HCT116 (cell line): ENCODE measurements around the gene CHST11. TPM values are rescaled to one million over a fixed set of nuclear protein-coding genes. Genes with fewer than 3 reads are reported as not detected.

Experiments used
- ATAC-seq: fragments of 200-7000 bp; cut with Tn5 transposase; 2 replicates; pipeline ENCODE4 v1.9.1; 2020; ENCODE audit warnings: mild to moderate bottlenecking, moderate library complexity
- BruUV-seq: library from RNA; stranded (reverse); fragments of 400-500 nt; replicated peaks from 2 replicates; lab custom pipeline; 2021; lab: Mats Ljungman, UMichigan
- CTCF ChIA-PET: fragments of 300-600 bp; sonication (Branson Sonifier 250); formaldehyde crosslinking; loops from one replicate; lab custom pipeline; 2021; ENCODE audit warnings: antibody characterized with exemption; lab: Charles Lee
- POLR2A ChIA-PET: fragments of 300-600, 350-600 bp; sonication (Branson Sonifier 250); formaldehyde crosslinking; loops from one replicate; lab custom pipeline; 2021; ENCODE audit warnings: antibody characterized with exemption; lab: Charles Lee
- RAD21 ChIA-PET, 2 experiments: fragments of 300-600 bp; sonication (Branson Sonifier 250); formaldehyde crosslinking; loops; one replicate each; lab custom pipeline; 2023; ENCODE audit warnings: low total read pairs in 2 of 2; ENCODE audit not compliant: uncharacterized antibody in 2 of 2, unreplicated experiment in 2 of 2, low non-redundant PET in 1 of 2; lab: Charles Lee
- DNase-seq: peaks from one replicate; pipeline ENCODE4 v3.0.0-alpha.2; 2010; ENCODE audit warnings: low read depth, low spot score
- H2AFZ ChIP-seq: fragments of 200-600 bp; shearing (Covaris generic), sonication (generic); 2 replicates; pipeline ENCODE4 v1.6.1; 2017; ENCODE audit warnings: low read depth, mixed run types, mixed read lengths, antibody characterized with exemption, low read length; ENCODE audit not compliant: poor library complexity, severe bottlenecking
- H3K27ac ChIP-seq: 2 replicates; pipeline ENCODE4 v1.5.1; 2012; ENCODE audit warnings: low read depth, low read length
- H3K27me3 ChIP-seq: fragments of 200-600 bp; sonication (generic); 2 replicates; pipeline ENCODE4 v1.6.1; 2016; ENCODE audit warnings: mixed run types, low read length, mixed read lengths; ENCODE audit not compliant: insufficient read depth
- H3K36me3 ChIP-seq, 2 experiments: fragments of 200-500 bp in 1 of 2; fragments of 200-600 bp in 1 of 2; sonication (Bioruptor generic) in 1 of 2; sonication (generic) in 1 of 2; 2 replicates each; pipeline versions ENCODE4 v1.5.1 to v1.6.1; 2014 to 2016; ENCODE audit warnings: low read length in 2 of 2, inconsistent platforms in 1 of 2, mixed read lengths in 1 of 2, mixed run types in 1 of 2; ENCODE audit not compliant: insufficient read depth in 2 of 2, control insufficient read depth in 1 of 2
- H3K4me1 ChIP-seq, 2 experiments: fragments of 200-600 bp in 1 of 2; sonication (generic) in 1 of 2; 2 replicates each; pipeline versions ENCODE4 v1.5.1 to v1.6.1; 2012 to 2017; ENCODE audit warnings: low read length in 2 of 2, inconsistent platforms in 1 of 2, mild to moderate bottlenecking in 1 of 2, mixed read lengths in 1 of 2, mixed run types in 1 of 2, moderate library complexity in 1 of 2; ENCODE audit not compliant: insufficient read depth in 2 of 2, control insufficient read depth in 1 of 2
- H3K4me2 ChIP-seq: fragments of 200-600 bp; sonication (generic); 2 replicates; pipeline ENCODE4 v1.6.1; 2017; ENCODE audit warnings: mixed run types, low read length, mixed read lengths
- H3K4me3 ChIP-seq, 2 experiments: fragments of 200-600 bp in 1 of 2; sonication (generic) in 1 of 2; replicated peaks in 1 of 2; 2 replicates each; pipeline ENCODE4 v1.5.1; 2011 to 2016; ENCODE audit warnings: low read length in 2 of 2, control low read depth in 1 of 2, low read depth in 1 of 2, mild to moderate bottlenecking in 1 of 2, mixed read lengths in 1 of 2, mixed run types in 1 of 2
- H3K79me2 ChIP-seq: fragments of 200-600 bp; sonication (generic); 2 replicates; pipeline ENCODE4 v1.6.1; 2017; ENCODE audit warnings: mild to moderate bottlenecking, mixed run types, low read length, moderate library complexity, mixed read lengths; ENCODE audit not compliant: insufficient read depth
- H3K9ac ChIP-seq: fragments of 200-600 bp; sonication (generic); 2 replicates; pipeline ENCODE4 v1.6.1; 2016; ENCODE audit warnings: low read length, mixed read lengths
- H3K9me2 ChIP-seq: fragments of 200-600 bp; sonication (generic), shearing (Covaris generic); 2 replicates; pipeline ENCODE4 v1.6.1; 2017; ENCODE audit warnings: mixed run types, mild to moderate bottlenecking, moderate library complexity; ENCODE audit not compliant: insufficient read depth
- H3K9me3 ChIP-seq, 2 experiments: fragments of 200-500 bp in 1 of 2; fragments of 200-600 bp in 1 of 2; sonication (Bioruptor generic) in 1 of 2; sonication (generic) in 1 of 2; 2 replicates each; pipeline ENCODE4 v1.6.1; 2014 to 2017; ENCODE audit warnings: low read length in 2 of 2, mixed read lengths in 2 of 2, inconsistent platforms in 1 of 2, low read depth in 1 of 2, mild to moderate bottlenecking in 1 of 2, mixed run types in 1 of 2, moderate library complexity in 1 of 2; ENCODE audit not compliant: control insufficient read depth in 1 of 2, insufficient read depth in 1 of 2
- H4K20me1 ChIP-seq: fragments of 200-600 bp; sonication (generic), shearing (Covaris generic); 2 replicates; pipeline ENCODE4 v1.6.1; 2017; ENCODE audit warnings: mixed run types, mild to moderate bottlenecking, moderate library complexity; ENCODE audit not compliant: insufficient read depth
- ATF3 ChIP-seq: IDR thresholded peaks from 2 replicates; pipeline ENCODE4 v1.6.1; 2012
- CBX3 ChIP-seq: IDR thresholded peaks from 2 replicates; pipeline ENCODE4 v1.6.1; 2012; ENCODE audit warnings: low read depth
- CEBPB ChIP-seq: IDR thresholded peaks from 2 replicates; pipeline ENCODE4 v1.6.1; 2012; ENCODE audit warnings: low read depth
- EGR1 ChIP-seq: IDR thresholded peaks from 2 replicates; pipeline ENCODE4 v1.6.1; 2012; ENCODE audit warnings: low read depth
- ELF1 ChIP-seq: IDR thresholded peaks from 2 replicates; pipeline ENCODE4 v1.6.1; 2012; ENCODE audit warnings: low read depth, borderline replicate concordance
- EZH2 ChIP-seq: fragments of 200-600 bp; sonication (generic); IDR thresholded peaks from 2 replicates; pipeline ENCODE4 v1.6.1; 2017; ENCODE audit warnings: antibody characterized with exemption, mixed run types
- EZH2phosphoT487 ChIP-seq: fragments of 200-600 bp; IDR thresholded peaks from 2 replicates; pipeline ENCODE4 v1.6.1; 2018; ENCODE audit warnings: antibody characterized with exemption, borderline replicate concordance
- FOSL1 ChIP-seq: IDR thresholded peaks from 2 replicates; pipeline ENCODE4 v1.6.1; 2012; ENCODE audit warnings: low read depth
- POLR2A ChIP-seq: IDR thresholded peaks from 2 replicates; pipeline ENCODE4 v1.7.0; 2011; ENCODE audit warnings: borderline replicate concordance; ENCODE audit not compliant: insufficient read depth, insufficient read length; ENCODE audit errors: extremely low read depth
- POLR2AphosphoS5 ChIP-seq: IDR thresholded peaks from 2 replicates; pipeline ENCODE4 v1.6.1; 2011; ENCODE audit warnings: mild to moderate bottlenecking, low read depth, low read length, moderate library complexity
- SIN3A ChIP-seq: IDR thresholded peaks from 2 replicates; pipeline ENCODE4 v1.6.1; 2012; ENCODE audit warnings: low read depth
- SP1 ChIP-seq: IDR thresholded peaks from 2 replicates; pipeline ENCODE4 v1.6.1; 2012; ENCODE audit warnings: low read depth
- SRF ChIP-seq: IDR thresholded peaks from 2 replicates; pipeline ENCODE4 v1.6.1; 2012; ENCODE audit warnings: low read depth
- TCF7L2 ChIP-seq: IDR thresholded peaks from 2 replicates; pipeline ENCODE4 v1.7.0; 2011; ENCODE audit warnings: borderline replicate concordance, inconsistent platforms; ENCODE audit not compliant: insufficient read depth, insufficient read length; ENCODE audit errors: extremely low read depth
- YY1 ChIP-seq: IDR thresholded peaks from 2 replicates; pipeline ENCODE4 v1.6.1; 2011; ENCODE audit warnings: low read length, low read depth, moderate library complexity, mild to moderate bottlenecking; ENCODE audit not compliant: insufficient replicate concordance; ENCODE audit errors: extremely low read depth
- intact Hi-C: fragments of 100-400 bp; cut with micrococcal nuclease; formaldehyde crosslinking; loops from 2 replicates; pipeline ENCODE4 v1.10.0; 2022
- total RNA-seq: library from RNA; stranded (reverse); gene quantifications from one replicate; pipeline ENCODE4 v1.2.1, GENCODE V29; 2021; ENCODE audit not compliant: unreplicated experiment
- TF ChIP-seq, protein P1 (sequence below), 3 experiments: fragments of 200-600 bp in 1 of 3; sonication (generic) in 1 of 3; IDR thresholded peaks in 2 of 3; conservative IDR thresholded peaks in 1 of 3; 2 replicates each; pipeline ENCODE4 v1.5.1; 2012 to 2017; ENCODE audit warnings: low read depth in 2 of 3, low read length in 2 of 3, antibody characterized with exemption in 1 of 3, borderline replicate concordance in 1 of 3, control low read depth in 1 of 3, mild to moderate bottlenecking in 1 of 3, mixed read lengths in 1 of 3, mixed run types in 1 of 3, moderate library complexity in 1 of 3; ENCODE audit not compliant: insufficient read depth in 1 of 3

Gene CHST11
- total RNA-seq, 1 experiment from 2014 or later: 10.1 TPM

DNA sequence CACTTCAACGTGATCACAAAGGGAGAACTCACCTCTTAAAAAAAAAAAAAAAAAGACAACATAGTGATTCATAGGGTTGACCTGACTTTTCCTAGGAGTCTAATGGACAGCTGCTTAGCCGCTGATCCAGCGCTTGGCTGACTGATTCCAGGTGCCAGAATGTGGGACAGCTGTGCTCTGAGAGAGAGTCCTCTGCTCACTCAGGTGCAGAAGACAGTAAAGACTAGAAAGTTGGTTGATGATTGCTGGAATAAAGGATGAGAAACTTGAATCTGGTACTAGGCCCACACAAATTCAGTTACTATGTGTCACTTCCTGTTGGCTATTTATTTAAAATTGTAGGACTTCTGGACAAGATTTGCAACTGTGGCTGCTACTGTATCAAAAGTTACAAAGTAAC lies 229.4 kb downstream of the CHST11 start:
- Histone ChIP-seq H3K36me3 (no peaks in the 10 kb centered on the region), H3K27me3 (no peaks in the 10 kb centered on the region), H3K4me3 (no peak overlapping the region), H4K20me1 (no peaks in the 10 kb centered on the region), H3K79me2 (no peaks in the 10 kb centered on the region), H3K27ac (no peak overlapping the region), H2AFZ (no peak overlapping the region), H3K9me2 (no peaks in the 10 kb centered on the region), H3K9me3 (no peaks in the 10 kb centered on the region), H3K4me1 (peaks cover 3 to 11% of the 10 kb centered on the region in 2 experiments; a peak in 2 of 4 replicates), H3K9ac (no peak overlapping the region), H3K4me2 (peak overlapping the region; percentile 46)
- RAD21 ChIA-PET: no interaction called here
- intact Hi-C loops: no loop called here
- CTCF ChIA-PET: interaction anchor here (0.7 kb wide), 1 partner anchor 17 kb away, joined by 4 read pairs; no protein-coding TSS in a partner anchor
- TF ChIP-seq CBX3 (no peak), FOSL1 (peak; percentile 30; the same call in 1 of the 2 replicates)
- ATAC-seq (peak; percentile 44; the same call in 1 of the 2 replicates), DNase-seq (no peak)
- no TSS peak for BruUV-seq
- POLR2A ChIA-PET: no interaction called here

GRCh38 chr12:104687823-104688573 lies 231.2 kb downstream of the CHST11 start:
- RAD21 ChIA-PET: no interaction called here
- no peak overlapping the region for H3K4me3 ChIP-seq
- no peaks in the 10 kb centered on the region for H3K9me2 ChIP-seq
- DNase-seq (no peak), ATAC-seq (no peak)
- H3K4me1 ChIP-seq: peaks cover 3 to 11% of the 10 kb centered on the region in 2 experiments; a peak in 2 of 4 replicates
- H3K36me3 ChIP-seq: no peaks in the 10 kb centered on the region
- H3K9ac ChIP-seq: no peak overlapping the region
- no TSS peak for BruUV-seq
- H4K20me1 ChIP-seq: no peaks in the 10 kb centered on the region
- no peaks in the 10 kb centered on the region for H3K79me2 ChIP-seq
- no peak overlapping the region for H3K27ac ChIP-seq
- intact Hi-C loops: no loop called here
- no peaks in the 10 kb centered on the region for H3K9me3 ChIP-seq
- POLR2A ChIA-PET: no interaction called here
- no peak overlapping the region for H3K4me2 ChIP-seq
- no peaks in the 10 kb centered on the region for H3K27me3 ChIP-seq
- CTCF ChIA-PET: interaction anchor here (0.7 to 1.0 kb wide), 2 partner anchors 103 to 306 kb away, joined by 3 read pairs; no protein-coding TSS in a partner anchor
- no peak overlapping the region for H2AFZ ChIP-seq
- TF ChIP-seq, protein P1, sequence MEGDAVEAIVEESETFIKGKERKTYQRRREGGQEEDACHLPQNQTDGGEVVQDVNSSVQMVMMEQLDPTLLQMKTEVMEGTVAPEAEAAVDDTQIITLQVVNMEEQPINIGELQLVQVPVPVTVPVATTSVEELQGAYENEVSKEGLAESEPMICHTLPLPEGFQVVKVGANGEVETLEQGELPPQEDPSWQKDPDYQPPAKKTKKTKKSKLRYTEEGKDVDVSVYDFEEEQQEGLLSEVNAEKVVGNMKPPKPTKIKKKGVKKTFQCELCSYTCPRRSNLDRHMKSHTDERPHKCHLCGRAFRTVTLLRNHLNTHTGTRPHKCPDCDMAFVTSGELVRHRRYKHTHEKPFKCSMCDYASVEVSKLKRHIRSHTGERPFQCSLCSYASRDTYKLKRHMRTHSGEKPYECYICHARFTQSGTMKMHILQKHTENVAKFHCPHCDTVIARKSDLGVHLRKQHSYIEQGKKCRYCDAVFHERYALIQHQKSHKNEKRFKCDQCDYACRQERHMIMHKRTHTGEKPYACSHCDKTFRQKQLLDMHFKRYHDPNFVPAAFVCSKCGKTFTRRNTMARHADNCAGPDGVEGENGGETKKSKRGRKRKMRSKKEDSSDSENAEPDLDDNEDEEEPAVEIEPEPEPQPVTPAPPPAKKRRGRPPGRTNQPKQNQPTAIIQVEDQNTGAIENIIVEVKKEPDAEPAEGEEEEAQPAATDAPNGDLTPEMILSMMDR (IDR thresholded peaks at IDR 0.05 in 2 of 3, conservative IDR thresholded peaks at IDR 0.05 in 1 of 3; ENCODE audit: borderline replicate concordance in 1 of 3, insufficient read depth in 1 of 3, low read depth in 2 of 3, low read length in 2 of 3): no peak
- TF ChIP-seq EZH2phosphoT487: no peak
- TF ChIP-seq POLR2AphosphoS5: no peak
- TF ChIP-seq EZH2: no peak
- no peak for TF ChIP-seq TCF7L2
- no peak for TF ChIP-seq ELF1
- no peak for TF ChIP-seq CEBPB
- TF ChIP-seq SP1: no peak
- TF ChIP-seq CBX3: no peak
- TF ChIP-seq ATF3: no peak
- TF ChIP-seq POLR2A: no peak
- TF ChIP-seq SRF: no peak
- no peak for TF ChIP-seq FOSL1
- TF ChIP-seq SIN3A: no peak
- no peak for TF ChIP-seq EGR1
- TF ChIP-seq YY1: no peak
